GM21529 (cell line): ENCODE results near the gene ZBTB20.

ENCODE experiments used
- ATAC-seq: cut with Tn5 transposase; IDR thresholded peaks from one replicate; pipeline ENCODE4 v1.9.1; 2021; ENCODE audit not compliant: unreplicated experiment

The ZBTB20 gene

DNA sequence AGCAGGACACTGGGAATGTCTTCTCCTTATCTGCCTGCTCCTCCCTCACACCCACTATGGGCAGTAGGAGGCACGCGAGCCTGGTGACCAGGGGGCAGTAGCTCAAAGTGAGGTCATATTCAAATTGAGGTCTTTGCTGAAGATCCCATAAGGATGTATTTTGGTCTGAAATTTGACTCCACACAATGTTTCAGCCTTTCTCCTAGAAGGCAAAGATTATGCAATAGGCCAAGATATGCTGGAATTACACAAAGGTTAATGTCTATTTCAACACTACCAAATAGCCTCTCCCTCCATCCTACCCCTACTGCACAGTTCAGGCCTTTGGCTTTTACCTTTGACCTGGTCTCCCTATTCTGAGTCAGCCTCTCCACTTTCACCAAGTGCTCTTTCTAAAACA, 650.2 kb downstream of the ZBTB20 start:
- ATAC-seq, result no peak

DNA sequence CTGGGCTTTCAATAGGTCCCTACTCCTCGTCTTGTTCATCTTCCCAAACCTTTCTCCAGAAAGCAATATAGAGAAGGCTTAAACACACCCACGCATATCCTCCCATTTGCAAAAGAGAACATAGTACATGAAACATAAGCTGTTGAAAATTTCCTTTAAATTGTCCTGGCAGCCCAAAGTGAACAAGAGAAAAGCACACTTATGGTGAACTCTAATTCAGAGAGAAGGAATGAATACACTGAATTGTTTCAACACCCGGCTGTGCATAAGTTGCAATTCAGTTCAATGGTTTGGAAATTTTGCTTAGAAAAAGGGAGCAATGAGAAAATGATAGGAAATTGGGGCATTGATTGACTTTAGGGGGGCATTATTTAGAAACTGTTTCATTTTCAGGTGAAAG, 650.6 kb downstream of the ZBTB20 start:
- ATAC-seq, result no peak

DNA sequence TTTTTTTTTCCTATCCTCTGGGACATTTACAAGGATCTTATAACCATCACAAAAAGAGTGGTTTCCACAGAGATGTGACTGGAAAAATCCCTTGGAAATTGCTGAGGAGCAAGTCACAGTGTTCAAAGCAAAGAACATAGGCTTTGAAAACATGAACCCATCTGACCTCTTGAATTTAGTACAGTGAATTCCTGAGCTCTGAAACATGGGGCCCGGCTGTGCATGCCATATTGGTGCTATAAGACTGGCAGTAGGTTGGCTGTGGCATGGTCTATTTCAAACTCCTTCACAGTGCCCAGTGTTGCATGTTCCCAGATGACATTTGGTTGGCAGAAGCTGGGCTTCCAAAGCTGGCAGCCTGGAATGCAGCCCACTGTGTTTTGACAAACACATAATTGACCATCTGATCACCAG, 651.1 kb downstream of the ZBTB20 start:
- no peak for ATAC-seq

DNA sequence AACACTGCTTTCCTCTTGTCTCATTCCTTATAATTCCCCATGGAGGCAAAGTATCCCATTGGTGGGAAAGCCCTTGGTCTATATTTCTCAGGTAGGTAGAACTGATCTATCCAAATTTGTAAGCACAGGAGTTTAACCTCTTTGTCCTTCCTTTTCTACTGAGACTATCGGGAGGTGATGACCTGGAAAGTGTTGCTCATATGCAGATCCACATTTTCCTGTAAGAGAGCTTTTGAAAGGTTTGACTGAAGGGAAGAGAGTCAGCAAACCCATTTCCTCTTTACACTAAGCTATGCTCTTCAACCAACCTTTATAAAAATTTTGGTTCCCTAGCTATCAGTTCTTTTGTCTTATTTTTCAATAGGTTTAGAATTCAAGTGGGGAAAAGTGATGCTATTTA, 652.6 kb downstream of the ZBTB20 start:
- ATAC-seq, result no peak

DNA sequence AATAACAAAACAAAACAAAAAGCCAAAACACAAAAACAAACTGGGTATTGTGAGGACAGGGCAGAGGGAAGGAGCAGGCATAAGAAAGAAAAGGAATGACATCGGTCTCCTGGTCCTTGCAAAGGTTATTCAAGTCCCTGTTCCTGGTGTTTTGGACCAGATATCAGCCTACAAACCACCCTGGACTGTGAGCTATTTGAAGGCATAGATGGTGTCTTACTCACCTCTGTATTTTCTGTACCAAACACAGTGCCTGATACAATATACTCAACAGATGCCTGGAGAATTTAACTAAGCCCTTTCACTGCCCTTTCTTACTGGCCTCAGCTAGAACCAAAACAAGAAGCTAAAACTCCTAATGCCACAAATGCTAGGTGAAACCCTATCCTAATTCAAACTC, 656.3 kb downstream of the ZBTB20 start:
- no peak for ATAC-seq

DNA sequence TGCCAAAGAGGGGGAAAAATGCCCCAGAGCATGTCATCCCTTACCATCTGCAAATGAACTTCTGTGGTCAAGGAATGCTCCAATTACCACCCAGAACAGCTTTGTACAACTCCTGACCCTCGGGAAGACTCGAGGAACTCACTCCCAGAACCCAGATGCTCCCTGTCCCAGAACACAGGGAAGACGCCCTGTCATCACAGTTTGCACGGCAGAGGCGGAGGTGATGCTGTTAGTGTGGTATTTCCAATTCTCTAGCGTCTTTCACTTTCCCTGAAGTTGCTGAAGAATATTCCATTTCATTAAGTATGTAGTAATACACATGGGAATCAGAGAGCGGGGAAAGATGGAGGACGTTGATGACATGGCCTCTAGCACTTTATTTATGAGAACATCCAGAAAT, 659.6 kb downstream of the ZBTB20 start:
- no peak for ATAC-seq

DNA sequence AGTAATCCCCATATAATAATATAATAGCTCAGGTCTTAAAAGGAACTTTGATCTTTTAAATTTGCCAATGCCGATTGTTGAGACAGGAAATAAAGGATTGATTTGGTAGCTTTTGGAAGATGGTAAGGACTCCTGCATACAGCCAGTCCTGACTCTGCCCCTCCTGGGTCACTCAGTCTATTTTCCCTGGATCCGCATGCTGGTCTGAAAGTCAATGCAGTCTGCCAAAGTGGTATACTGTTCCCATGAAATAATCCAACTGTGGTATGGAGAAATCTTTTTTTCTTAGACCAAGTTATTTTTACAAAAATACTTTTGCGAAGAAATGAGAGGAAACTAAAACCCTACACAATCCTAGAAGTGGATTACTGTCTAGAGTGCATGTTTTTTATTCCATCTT, 662.2 kb downstream of the ZBTB20 start:
- no peak for ATAC-seq

DNA sequence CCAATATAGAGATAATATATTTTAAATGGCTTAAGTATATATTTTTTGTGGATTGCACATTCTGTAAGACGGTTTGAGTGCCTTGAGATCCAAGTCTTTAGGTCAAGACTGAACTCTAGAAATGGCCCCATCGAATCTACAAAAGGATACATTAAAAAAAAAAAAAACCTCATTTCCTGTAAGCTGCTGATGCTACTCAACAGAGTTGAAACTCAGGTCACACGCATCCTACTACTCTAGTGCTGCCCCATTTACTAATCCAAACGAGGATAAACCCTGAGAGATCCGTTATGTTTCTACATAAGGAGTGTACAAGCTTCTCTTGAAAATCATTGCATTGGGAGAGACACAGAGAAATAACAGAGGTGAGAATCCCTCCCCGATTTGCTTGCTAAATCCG, 666.0 kb downstream of the ZBTB20 start:
- no peak for ATAC-seq

DNA sequence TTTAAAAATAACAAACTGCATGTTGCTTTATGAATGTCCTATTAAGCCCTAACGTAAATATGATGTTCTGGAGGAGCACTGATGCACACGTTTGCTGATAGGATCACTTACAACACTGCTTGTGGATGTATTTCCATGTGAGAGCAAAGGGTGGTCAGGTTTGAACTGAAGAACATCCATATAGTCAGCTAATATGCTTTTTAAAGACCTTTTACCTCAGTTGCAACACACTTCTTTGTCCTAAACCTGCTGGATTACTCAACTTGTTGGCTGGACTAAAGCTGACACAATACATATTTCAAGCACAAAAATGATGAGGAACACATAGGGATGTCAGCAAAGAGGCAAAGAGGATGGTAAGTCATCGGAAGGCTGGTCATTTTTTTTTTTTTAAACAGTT, 666.6 kb downstream of the ZBTB20 start:
- ATAC-seq, result no peak

DNA sequence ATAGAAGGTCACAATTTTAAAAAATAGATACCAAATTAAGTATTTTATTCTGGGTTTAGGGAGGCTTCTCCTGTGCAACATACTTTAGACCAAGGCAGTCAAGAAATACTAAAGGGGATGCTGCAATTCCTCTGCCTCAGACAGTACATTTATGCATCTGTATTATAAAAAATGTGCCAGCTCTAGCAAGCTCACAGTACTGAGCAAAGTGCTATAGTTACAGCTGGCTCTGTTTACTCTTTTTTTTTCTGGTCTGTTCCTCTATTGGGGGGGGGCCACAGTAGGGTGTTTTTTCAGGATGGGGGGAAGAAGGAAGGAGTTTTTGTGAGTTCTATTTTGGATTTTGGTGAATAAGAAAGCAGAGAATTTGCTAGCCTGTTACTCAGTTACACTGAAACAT, 668.3 kb downstream of the ZBTB20 start:
- ATAC-seq, result no peak

DNA sequence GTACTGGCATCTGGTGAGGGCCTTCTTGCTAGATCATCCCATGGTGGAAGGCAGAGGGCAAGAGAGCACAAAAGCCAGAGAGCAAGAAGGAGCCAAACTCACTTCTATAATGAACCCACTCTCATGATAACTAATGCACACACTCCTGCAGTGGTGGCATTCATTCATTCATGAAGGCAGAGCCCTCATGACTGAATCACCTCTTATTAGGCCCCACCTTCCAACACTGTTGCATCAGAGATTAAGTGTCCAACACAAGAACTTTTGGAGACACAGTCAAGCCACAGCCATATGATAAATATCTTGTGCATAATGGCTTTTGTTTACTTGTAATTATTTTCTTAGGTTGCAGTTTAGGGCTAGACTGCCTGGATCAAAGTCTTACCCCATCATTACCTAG, 670.6 kb downstream of the ZBTB20 start:
- ATAC-seq, result no peak

DNA sequence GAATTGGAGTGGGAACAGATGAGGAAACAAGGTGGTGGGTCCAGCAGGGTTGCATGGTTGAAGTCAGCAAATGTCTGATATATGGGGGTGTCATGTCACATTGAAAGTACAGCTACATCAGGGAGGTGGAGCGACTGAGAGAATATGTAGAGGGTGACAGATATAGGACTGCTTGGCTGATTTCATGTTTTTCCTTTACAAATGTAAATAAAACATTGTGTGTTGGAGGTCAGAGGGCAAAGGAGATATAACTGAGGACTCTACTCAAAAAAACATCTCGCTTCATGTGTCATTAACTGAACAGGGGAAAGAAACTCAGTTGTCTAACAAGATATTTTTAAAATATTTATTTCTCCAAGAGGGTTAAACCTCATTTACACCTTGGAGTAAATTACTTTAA, 675.6 kb downstream of the ZBTB20 start:
- ATAC-seq, result no peak

DNA sequence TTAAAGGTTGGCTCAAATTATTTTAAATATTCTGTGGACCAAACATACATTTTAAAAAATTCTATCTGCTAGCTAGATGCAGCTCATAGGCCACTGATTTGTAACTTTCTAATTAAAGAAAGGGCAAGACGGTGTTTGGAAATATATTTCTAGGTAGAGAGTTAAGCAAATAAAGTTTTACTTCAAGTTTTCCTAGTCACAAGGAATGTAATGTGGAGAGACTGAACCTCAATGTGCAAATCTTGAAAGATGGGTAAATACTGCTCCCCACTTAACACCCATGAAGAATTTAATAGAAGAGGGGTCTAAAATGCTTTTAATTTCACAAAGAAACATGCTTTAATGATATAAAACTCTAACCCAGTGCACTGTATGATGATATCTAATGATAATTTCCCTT, 678.0 kb downstream of the ZBTB20 start:
- no peak for ATAC-seq

DNA sequence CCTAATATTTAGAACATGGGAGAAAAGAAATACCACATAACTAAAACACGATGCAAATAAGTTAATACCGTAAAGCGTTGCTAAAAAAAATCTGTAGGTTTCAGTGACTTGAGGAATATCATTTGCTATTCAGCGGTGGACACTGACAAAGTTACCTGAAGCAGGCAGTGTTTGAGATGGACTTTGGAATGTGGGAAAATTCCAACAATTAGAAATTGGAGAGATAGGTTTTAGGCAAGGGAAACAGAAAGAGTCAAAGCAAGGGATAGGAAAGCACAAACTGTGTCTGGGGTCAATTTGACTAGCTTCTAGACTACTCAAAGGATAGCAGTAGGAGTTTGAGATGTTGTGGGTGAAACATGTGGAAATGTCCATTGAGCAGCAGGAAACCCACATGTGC, 680.3 kb downstream of the ZBTB20 start:
- no peak for ATAC-seq

DNA sequence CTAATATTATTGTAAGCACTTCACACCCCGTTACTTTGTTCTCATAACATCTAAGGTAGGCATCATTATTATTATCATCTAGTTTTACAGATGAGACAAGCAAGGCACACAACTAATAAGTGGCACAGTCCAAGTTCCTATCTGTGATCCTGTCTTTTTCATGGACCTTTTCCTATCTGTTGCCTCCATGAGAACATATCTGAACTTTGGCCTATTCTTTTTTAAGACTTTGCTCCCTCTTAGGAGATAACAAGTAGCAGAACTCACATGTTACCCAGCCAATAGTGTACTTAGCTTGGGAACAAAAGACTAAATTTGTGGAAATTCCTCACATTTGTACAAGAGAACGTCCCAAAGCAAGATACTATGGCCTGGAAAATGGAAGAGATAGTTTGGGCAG, 680.8 kb downstream of the ZBTB20 start:
- ATAC-seq, result no peak

DNA sequence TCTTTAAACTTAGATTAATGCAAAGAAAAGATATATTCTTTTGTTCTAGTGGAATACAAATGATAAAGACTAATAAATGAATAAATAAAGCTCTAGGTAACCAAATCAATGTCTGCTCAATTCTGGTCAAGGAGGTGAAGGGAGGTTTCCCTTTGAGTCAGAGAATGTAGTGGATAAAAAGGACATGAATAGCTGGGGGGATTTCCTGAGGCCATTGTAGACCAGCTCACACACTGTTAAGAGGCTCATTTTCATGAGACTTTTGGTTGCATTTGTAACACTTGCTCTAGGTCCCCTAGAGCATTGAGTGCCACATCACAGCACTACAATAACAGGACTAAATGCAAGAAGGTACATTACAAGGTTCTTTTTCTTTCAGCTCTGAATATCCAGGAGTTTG, 682.5 kb downstream of the ZBTB20 start:
- peak; percentile 85 for ATAC-seq

DNA sequence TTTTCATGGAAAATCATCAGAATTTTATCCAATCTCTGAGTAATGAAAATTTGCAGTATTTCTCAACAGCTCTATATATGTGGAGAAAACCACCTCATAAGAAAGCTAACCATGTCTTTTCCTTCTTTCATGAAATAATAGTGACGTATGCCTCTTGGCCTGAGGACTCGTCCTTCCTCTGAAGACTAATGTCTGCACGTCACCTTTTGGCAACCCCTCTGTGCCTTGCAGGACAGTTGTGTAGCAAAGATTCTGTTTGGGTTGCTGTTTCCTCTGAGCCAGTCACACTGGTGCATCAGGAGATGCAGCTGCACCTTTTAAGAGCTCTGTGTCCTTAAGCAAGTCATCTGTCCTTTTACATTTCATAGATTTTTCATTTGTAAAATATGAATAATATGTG, 684.3 kb downstream of the ZBTB20 start:
- ATAC-seq, result no peak

DNA sequence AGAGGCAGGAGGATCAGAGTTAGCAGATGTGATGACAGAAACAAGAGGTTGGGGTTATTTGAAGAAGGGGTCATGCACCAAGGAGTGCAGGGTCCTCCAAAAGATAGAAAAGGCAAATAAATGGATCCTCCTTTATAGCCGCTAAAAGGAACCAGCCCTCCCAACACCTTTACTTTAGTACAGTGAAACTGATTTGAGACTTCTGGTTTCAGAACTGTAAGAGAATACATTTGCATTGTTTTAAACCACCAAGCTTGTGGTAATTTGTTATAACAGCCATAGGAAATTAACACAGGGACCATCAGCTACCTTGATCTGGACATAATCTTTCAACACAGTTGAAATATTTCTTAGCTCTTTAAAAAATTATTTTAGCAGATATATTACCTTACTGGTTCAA, 686.6 kb downstream of the ZBTB20 start:
- ATAC-seq, result peak; percentile 45

DNA sequence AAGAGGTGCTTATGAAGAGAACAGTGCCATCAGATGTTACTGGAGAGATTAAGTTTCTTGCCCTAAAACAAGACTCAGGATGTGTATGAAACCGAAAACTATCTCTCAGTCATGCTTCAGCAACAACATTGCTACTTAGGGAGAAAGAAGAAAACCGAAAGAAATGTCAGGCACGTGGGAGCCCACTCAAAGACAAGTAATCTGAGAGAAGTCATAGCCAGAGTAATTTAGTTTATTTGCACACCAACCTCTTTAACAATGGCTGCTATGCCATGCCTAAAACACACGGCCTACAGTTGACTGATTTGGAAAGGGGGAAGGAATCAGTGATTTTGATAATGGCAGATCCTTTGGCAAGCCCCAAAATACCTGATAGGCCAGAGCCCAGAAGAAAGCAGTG, 690.3 kb downstream of the ZBTB20 start:
- peak; percentile 76 for ATAC-seq

DNA sequence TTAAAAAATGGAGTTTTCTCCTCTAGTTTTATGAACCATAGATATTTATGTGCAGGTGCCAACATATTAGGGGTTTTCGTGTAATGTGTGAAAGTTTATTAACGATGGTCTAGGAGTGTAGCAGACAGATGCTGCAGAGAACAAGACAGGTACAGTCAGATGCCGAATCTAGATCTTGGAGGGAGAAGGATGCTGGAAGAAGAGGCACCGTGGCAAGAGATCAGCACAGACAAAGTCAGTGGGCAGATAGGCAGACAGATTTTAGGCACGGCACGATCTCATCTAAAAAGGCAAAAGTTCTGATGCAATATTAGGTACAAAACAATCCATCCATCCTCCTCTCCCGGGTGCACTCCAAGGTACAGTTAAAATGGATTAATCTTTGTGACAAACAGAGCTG, 691.7 kb downstream of the ZBTB20 start:
- ATAC-seq, result no peak

DNA sequence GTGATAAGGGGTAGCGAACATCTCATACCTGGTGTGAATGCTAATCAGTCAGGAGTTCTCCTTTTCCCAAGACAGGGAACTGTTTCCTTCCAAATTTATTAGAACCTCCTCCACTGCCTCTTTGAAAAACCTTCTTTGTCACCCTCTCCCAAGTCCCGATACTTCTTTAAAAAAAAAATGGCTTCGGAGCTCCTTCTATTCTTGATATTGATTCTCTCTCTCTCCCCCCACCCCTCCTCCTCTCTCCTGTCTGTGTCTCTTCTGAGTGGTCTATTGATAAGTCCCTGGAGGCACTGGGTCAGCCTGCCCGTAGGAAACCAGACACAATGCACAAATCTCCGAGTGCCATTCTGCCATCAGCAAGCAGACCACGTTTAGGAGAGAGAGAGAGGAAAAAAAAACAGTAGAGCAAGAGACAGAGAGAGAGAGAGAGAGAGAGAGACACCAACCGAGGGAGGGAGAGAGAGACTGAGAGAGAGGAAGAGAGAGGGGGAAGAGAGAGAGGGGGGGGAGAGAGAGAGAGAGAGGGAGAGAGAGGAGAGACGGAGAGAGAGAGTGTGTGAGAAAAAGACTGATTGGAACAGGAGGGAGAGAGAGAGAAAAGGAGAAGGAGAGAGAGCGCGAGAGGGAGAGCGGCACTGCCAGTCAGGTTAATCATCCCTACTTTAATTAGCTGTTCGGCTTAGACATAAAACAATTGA, 692.4 kb downstream of the ZBTB20 start:
- no peak for ATAC-seq

DNA sequence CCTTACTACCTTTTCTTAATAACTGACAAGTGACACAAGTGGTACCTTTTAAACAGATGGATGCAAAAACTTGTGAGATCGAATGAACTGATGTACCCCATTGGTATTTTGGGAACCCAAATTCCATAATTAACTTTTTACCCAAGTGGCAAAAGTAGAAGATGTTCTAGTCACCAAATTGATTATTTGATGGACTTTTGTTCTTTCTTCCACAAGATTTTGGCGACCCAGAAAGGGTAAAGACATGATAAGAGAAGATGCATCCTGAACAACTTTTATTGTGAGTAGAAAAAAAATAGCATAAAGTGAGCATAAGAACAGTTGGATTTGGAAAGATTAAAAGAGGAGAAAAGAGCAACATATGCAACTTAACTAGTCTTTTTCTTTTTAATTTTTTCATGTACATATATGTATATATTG, 693.7 kb downstream of the ZBTB20 start:
- ATAC-seq, result no peak

DNA sequence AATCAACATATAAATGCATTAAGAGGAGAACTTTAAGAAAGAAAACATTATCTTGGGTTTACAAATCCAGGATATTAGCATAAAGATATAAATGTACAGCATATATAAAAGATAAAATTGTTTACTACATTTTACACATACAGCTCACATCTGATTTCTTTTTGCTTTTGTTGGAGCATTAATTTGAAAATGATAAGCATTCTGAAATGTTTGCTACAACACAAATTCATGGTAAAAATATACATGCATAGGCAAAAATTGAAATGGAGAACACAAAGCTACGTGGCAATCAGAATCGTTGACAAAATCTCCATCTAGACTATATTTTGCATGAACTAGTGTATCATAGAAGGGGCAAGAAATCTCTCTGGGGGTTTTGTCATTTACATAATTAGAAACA, 694.2 kb downstream of the ZBTB20 start:
- ATAC-seq, result no peak

DNA sequence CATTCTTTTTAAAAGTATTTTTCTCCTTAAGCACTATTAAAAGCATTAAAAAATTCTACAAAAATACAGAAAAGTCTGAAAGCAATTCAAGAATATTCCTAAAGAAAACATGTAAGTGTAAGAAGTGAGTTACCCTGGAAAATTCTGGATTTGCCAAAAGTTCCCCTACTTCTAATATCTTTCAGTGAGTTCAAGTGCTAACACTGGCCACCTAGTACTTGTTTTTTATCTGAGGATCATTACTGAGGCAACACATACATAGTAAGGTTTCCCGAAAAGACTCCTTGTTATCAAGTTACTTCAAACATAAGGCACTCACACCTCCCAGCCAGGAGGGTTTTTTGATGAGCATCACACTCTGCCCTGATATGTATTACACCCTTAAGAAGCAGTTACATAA, 694.8 kb downstream of the ZBTB20 start:
- ATAC-seq, result no peak
